DMS 273 (cell line): ENCODE data around the gene BOK.
A peak's percentile ranks its signal among the peaks of the same experiment; 100 is the strongest.
"Not testable (repeated sequence)": the region's sequence is repeated elsewhere in the genome, so short reads cannot be mapped to it uniquely, and the experiment has no call there.

Experiments used
- DNase-seq: peaks from one replicate; lab custom pipeline; 2025; ENCODE audit not compliant: unreplicated experiment; lab: John Stamatoyannopoulos, UW

The BOK gene

DNA sequence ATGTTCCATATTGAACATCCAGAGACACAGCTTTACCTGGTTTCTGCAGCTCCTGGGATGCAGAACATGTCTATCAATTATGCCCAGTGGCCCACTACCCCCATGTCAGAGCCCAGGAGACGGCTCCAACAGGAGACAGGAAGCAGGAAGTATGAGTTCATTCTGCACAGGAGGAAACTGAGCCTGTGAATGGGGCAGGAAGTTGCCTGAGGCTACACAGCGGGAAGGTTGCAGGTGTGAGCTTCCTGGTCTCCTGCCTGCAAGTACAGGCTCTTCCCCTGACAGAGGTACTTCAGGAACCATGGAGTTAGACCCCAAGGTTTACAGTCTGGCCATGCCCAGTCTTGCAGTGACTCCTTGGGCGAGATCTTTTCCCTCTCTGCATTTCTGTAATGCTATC lies 2.8 kb upstream of the BOK start:
- no peak for DNase-seq

- DNase-seq = no peak
Observed at GRCh38 chr2:241556746-241557145, 1.8 kb upstream of the BOK start.

- DNase-seq = peak; percentile 71
Observed at GRCh38 chr2:241559323-241560161, 997 bp downstream of the BOK start.

DNA sequence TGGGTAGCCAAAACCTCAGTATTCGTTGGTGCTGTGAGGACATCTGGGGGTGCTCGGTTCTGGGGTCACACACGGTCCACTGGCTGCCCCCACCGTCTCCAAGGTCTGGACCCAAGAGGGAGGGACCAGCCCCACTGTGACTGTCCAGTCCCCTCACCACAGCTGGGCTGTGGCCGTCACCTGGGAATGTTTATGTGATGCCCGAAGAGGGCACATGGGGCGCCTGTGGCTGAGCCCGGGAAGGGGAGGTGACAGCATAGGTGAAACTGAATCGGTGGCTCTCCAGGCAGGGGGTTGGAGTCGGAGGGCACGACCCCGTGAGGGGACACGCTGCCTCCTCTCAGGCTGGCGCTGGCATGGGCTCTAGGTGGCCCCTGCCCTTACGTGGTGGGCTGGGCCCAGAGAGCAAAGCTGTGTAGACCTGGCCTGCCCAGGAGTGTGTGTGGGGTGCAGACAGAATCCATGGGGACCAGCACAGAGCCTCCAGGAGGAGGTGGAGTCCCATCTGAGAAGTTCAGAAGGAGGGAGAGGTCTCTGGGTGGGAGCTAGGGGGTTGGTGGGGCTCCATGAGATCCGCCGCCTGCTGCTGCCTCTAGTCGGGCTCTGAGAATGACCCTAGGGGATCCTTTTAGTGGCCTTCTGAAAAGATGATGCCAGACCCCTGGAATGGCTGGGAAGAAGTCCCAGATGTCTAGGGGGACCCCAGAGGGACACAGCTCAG lies 1.8 kb downstream of the BOK start:
- no peak for DNase-seq

DNA sequence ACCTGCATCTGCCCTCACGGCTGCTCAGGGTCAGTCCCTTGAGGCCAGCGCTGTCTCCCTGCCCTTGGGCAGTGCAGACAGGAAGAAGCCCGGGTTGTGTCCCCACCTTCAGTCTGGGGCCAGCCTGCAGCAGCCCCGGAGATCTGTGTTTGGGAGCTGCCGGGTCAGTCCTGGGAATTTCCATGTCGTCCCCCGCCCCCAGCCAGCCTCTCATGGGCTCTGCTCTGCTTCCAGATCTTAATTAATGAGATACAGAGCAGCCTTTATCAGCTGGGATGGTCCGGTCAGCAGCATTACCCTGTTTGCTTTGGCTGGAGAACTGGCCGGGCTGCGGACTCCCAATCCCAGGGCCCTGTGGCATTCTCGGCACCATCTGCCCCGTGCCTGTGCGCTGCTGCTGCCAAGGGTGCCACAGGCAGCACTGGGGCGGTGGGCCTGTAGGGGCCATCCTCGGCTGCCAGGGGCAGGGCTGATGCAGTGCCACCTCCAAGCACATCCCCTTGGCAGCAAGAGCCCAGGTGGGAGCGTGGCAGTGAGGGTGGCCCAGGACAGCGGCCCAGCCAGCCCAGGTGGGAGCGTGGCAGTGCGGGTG lies 2.4 kb downstream of the BOK start:
- no peak for DNase-seq

- DNase-seq = no peak
Observed at GRCh38 chr2:241561832-241562231, 3.3 kb downstream of the BOK start.

DNA sequence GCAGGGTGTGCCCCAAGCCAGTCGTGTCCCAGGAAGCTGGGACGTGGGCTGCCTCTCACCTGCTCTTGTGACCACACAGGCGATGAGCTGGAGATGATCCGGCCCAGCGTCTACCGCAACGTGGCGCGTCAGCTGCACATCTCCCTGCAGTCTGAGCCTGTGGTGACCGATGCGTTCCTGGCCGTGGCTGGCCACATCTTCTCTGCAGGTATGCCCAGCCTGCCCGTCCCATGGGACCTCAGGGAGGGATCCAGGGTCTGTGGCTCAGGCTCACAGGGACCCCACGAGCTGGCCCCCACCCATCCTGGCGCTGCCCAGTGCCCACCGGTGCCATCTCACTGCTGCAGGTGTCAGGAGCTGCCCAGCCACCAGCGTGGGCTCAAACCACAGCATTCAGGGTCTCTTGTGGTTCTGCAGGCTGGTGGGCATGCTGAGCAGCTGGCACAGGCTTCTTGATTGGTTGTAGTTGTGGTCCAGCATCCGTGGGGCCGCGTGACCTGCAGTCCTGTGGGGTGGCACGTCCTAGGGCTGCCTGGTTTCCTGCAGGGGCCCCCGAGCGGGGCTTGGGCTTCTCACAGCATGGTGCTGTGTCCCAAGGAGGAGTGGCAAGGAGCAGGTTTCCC lies 3.8 kb downstream of the BOK start:
- no peak for DNase-seq

DNA sequence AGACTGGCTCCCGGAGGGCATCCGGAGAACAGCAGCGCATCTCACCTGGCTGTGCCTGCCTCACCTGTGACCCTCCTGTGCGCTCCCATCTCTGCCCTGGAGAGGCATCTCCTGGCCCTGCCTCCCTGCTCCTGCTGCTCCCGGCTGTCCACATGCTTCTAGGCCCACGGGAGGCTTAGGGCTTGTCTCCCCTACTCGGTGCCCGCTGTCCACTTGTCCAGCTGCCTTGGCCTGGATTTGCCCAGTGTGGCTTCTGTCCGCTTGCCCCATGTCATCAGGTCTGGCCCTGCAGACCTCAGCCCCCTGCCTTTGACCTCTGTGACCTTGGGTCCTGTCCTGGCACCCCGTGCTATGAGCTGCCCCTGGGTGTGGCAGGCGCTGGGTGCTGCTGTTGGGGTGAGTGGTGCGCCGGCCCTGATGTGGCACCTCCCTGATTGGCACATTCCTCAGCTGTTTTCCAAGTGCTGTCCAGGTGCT lies 4.5 kb downstream of the BOK start:
- DNase-seq = no peak

- DNase-seq = no peak
Observed at GRCh38 chr2:241563571-241563980, 5.0 kb downstream of the BOK start.

- no peak for DNase-seq
Observed at GRCh38 chr2:241563981-241564595, 5.5 kb downstream of the BOK start.

GRCh38 chr2:241564596-241565410 lies 6.3 kb downstream of the BOK start:
- no peak for DNase-seq

GRCh38 chr2:241565411-241565810 lies 6.9 kb downstream of the BOK start:
- no peak for DNase-seq

GRCh38 chr2:241566021-241566420 lies 7.5 kb downstream of the BOK start:
- not testable (repeated sequence) for DNase-seq

- no peak for DNase-seq
Observed at GRCh38 chr2:241566468-241566867, 7.9 kb downstream of the BOK start.

- not testable (repeated sequence) for DNase-seq
Observed at GRCh38 chr2:241567266-241567665, 8.7 kb downstream of the BOK start.

DNA sequence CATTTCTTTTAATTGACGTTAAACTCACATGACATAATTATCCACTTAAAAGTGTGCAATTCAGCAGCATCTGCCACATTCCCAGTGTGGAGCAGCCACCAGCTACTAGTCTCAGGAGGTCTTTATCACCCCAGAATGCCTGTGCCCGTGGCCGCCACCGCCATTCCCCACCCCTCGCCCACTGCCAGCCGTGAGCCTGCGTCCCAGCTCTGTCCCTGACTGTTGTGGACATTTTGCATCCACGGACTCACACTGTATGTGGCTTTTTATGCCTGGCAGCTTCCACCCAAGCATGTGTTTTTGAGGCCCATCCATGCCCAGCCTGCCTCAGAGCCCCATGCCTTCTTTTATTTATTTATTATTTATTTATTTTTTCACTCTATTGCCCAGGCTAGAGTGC lies 9.2 kb downstream of the BOK start:
- DNase-seq = no peak

- no peak for DNase-seq
Observed at GRCh38 chr2:241568726-241569125, 10.2 kb downstream of the BOK start.

- DNase-seq = no peak
Observed at GRCh38 chr2:241569831-241570281, 11.3 kb downstream of the BOK start.

GRCh38 chr2:241570961-241571581 lies 12.5 kb downstream of the BOK start:
- no peak for DNase-seq
